A673 (cell line): ENCODE measurements around the gene EVX1. TPM values are rescaled to one million over a fixed set of nuclear protein-coding genes. Genes with fewer than 3 reads are reported as not detected.

Source experiments
- BruUV-seq: library from RNA; stranded (reverse); fragments of 400-500 nt; replicated peaks from 2 replicates; lab custom pipeline; 2021; lab: Mats Ljungman, UMichigan
- CTCF ChIA-PET: fragments of 300-600 bp; sonication (Branson Sonifier 250); formaldehyde crosslinking; loops from one replicate; lab custom pipeline; 2022; ENCODE audit warnings: antibody characterized with exemption; lab: Charles Lee
- POLR2A ChIA-PET: fragments of 300-600 bp; sonication (Branson Sonifier 250); formaldehyde crosslinking; loops from one replicate; lab custom pipeline; 2022; ENCODE audit warnings: antibody characterized with exemption; ENCODE audit not compliant: low non-redundant PET; lab: Charles Lee
- DNase-seq: peaks from one replicate; pipeline ENCODE4 v3.0.0-alpha.2; 2015; ENCODE audit warnings: low spot score
- H3K27ac ChIP-seq: fragments of 200-600 bp; sonication (generic); 2 replicates; pipeline ENCODE4 v1.5.1; 2016; ENCODE audit warnings: mixed run types, low read depth, mild to moderate bottlenecking, mixed read lengths, antibody characterized with exemption, low read length; ENCODE audit not compliant: poor library complexity, severe bottlenecking
- H3K27me3 ChIP-seq: fragments of 200-600 bp; sonication (generic); replicated peaks from 2 replicates; pipeline ENCODE4 v1.6.1; 2017; ENCODE audit warnings: mixed run types, low read depth, mild to moderate bottlenecking, mixed read lengths, antibody characterized with exemption, low read length; ENCODE audit not compliant: insufficient read depth, poor library complexity
- H3K36me3 ChIP-seq: fragments of 200-600 bp; sonication (generic); 2 replicates; pipeline ENCODE4 v1.6.1; 2016; ENCODE audit warnings: mixed run types, mild to moderate bottlenecking, mixed read lengths, antibody characterized with exemption, low read length; ENCODE audit not compliant: insufficient read depth, poor library complexity, severe bottlenecking
- H3K4me1 ChIP-seq: fragments of 200-600 bp; sonication (generic); 2 replicates; pipeline ENCODE4 v1.6.1; 2017; ENCODE audit warnings: mixed run types, mild to moderate bottlenecking, mixed read lengths, antibody characterized with exemption, low read length; ENCODE audit not compliant: insufficient read depth, poor library complexity, severe bottlenecking
- H3K4me3 ChIP-seq: fragments of 200-600 bp; sonication (generic); 2 replicates; pipeline ENCODE4 v1.5.1; 2016; ENCODE audit warnings: low read depth, mixed run types, mild to moderate bottlenecking, mixed read lengths, low read length; ENCODE audit not compliant: poor library complexity, severe bottlenecking
- H3K9me3 ChIP-seq: fragments of 200-600 bp; sonication (generic); 2 replicates; pipeline ENCODE4 v1.6.1; 2016; ENCODE audit warnings: mixed run types, low read depth, mild to moderate bottlenecking, mixed read lengths, antibody characterized with exemption, low read length; ENCODE audit not compliant: poor library complexity, severe bottlenecking
- EZH2 ChIP-seq: fragments of 200-600 bp; sonication (generic); IDR thresholded peaks from 2 replicates; pipeline ENCODE4 v1.6.1; 2017; ENCODE audit warnings: borderline replicate concordance, low read depth, mild to moderate bottlenecking, mixed read lengths, antibody characterized with exemption, low read length; ENCODE audit not compliant: poor library complexity, severe bottlenecking
- intact Hi-C: fragments of 100-400 bp; cut with micrococcal nuclease; formaldehyde crosslinking; loops from one replicate; pipeline ENCODE4 v1.10.0; 2022; ENCODE audit not compliant: unreplicated experiment
- total RNA-seq: library from RNA; stranded (reverse); gene quantifications from 2 replicates; pipeline ENCODE4 v1.2.3, GENCODE V29; 2021
- TF ChIP-seq, protein P1 (sequence below): fragments of 300-800, 200-600 bp; sonication (generic); conservative IDR thresholded peaks from 2 replicates; pipeline ENCODE4 v1.5.1; 2017; ENCODE audit warnings: low read depth, mild to moderate bottlenecking, antibody characterized with exemption, low read length, moderate library complexity, mixed read lengths

Gene EVX1
- total RNA-seq, 1 experiment from 2014 or later: not detected

DNA sequence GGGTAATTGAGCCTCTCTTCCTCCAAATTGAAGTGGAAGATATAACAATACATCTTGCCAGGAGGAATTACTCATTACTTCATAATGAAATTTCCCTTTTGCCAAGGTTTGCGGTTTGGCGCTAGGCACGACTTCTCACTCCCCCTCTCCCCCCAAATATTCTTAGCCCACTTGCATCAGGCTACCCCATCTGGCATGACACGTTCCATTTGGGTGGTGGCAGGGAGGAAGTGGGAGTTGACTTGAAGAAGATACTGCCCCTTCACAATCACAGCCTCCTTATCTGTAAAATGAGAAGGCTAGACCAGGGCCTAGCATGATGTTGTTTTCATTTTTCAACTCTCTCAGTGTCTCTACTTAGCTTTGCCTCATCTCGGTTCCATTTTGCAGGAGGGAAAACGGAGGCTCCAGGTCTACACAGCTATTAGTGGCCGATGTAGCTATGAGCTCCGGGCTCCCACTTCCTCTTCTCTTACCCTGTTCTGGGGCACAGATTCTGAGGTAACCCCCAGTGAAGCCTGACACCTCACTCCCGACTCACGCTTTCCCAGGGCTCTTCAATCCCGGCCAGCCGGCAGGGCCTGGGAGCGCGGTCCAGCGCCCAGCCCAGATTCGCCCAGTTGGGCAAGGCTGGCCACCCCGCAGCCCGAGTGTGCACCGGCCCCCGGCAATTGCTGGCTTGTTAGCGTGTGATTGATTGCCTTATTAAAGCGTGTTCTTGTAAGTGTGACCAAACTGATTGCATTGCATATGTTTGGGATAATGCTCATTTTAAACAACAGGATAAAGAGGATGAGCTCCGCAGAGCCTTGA, 6.5 kb downstream of the EVX1 start:
- TF ChIP-seq, protein P1, sequence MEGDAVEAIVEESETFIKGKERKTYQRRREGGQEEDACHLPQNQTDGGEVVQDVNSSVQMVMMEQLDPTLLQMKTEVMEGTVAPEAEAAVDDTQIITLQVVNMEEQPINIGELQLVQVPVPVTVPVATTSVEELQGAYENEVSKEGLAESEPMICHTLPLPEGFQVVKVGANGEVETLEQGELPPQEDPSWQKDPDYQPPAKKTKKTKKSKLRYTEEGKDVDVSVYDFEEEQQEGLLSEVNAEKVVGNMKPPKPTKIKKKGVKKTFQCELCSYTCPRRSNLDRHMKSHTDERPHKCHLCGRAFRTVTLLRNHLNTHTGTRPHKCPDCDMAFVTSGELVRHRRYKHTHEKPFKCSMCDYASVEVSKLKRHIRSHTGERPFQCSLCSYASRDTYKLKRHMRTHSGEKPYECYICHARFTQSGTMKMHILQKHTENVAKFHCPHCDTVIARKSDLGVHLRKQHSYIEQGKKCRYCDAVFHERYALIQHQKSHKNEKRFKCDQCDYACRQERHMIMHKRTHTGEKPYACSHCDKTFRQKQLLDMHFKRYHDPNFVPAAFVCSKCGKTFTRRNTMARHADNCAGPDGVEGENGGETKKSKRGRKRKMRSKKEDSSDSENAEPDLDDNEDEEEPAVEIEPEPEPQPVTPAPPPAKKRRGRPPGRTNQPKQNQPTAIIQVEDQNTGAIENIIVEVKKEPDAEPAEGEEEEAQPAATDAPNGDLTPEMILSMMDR: no peak
- peak; percentile 28 for TF ChIP-seq EZH2
- ChIA-PET POLR2A (no interaction called here), CTCF (no interaction called here)
- Histone ChIP-seq H3K36me3 (no peaks in the 10 kb centered on the region), H3K4me3 (no peak overlapping the region), H3K9me3 (no peaks in the 10 kb centered on the region), H3K27me3 (peaks cover 98% of the 10 kb centered on the region), H3K4me1 (no peaks in the 10 kb centered on the region), H3K27ac (no peak overlapping the region)
- intact Hi-C loops: no loop called here
- no peak for DNase-seq
- no TSS peak for BruUV-seq

DNA sequence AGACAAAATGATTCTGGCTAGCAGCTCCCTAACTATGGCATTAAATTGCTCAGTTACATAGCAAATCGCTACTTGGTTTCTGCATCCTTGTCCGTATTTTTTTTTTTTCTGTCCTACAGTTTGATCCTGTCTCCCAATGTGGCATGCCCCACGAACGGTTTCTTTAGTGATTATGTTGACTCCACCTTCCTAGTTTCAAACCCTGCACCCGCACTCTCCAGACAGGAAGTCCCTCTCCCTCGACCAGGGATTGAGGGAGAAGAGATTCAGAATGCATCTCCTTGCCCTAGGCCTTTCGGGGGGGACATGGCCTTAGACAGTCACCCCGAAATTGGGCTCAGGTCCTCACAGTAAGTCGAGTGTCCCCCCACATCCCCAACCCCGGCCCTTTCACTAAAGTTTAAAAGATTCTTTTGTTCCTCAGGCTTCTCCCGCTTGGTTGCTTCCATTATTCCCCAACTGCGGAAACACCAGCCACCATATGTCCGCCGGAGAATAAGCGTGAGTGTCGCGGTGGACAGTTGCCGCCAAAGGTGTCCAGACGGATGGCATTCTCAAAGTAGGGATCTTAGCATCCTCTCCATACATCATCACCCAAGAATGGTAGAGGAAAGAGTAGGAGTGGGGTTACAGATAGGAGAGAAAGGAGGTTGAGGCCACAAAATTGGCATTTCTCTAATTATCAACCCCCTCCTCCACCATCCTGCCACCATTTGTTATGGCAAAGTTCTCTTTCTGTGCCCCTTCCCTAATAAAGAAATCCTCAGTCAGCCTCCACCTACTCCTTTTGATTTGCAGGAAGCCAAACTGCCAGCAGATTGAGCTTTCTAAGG, 7.3 kb downstream of the EVX1 start:
- ChIA-PET POLR2A (no interaction called here), CTCF (no interaction called here)
- no TSS peak for BruUV-seq
- no peaks in the 10 kb centered on the region for H3K9me3 ChIP-seq
- no peak overlapping the region for H3K4me3 ChIP-seq
- intact Hi-C loops: no loop called here
- no peaks in the 10 kb centered on the region for H3K36me3 ChIP-seq
- H3K27me3 ChIP-seq: peaks cover 98% of the 10 kb centered on the region
- no peak overlapping the region for H3K27ac ChIP-seq
- peak; percentile 2 for TF ChIP-seq EZH2
- TF ChIP-seq, protein P1: no peak
- no peak for DNase-seq
- H3K4me1 ChIP-seq: no peaks in the 10 kb centered on the region

DNA sequence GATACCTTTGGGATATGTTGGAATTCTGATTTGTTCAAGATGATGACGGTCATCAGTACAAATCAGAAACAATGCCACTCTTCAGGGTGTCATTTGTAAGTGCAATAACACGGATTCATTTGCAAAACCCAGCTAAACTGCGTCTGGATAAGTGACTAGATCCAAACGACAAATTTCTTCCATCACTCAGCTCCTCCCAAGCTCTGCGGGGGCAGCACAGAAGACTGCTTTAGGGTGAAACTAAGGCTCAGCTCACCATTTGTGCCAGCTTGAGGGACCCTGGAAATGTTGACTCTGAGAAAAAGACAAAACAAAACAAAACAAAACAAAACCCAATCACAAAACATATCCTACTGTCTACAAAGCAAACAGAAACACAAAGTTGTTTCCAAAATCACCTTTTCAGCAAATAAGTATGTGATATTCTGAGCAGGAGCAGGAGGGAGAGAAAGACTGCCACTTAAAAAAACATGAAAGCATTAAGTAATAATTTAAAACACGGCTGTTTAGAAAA, 8.0 kb downstream of the EVX1 start:
- POLR2A ChIA-PET: no interaction called here
- H3K4me3 ChIP-seq: no peak overlapping the region
- CTCF ChIA-PET: no interaction called here
- H3K36me3 ChIP-seq: no peaks in the 10 kb centered on the region
- no peaks in the 10 kb centered on the region for H3K4me1 ChIP-seq
- peaks cover 94% of the 10 kb centered on the region for H3K27me3 ChIP-seq
- DNase-seq: no peak
- no peaks in the 10 kb centered on the region for H3K9me3 ChIP-seq
- intact Hi-C loops: no loop called here
- no peak overlapping the region for H3K27ac ChIP-seq
- TF ChIP-seq, protein P1: no peak
- no peak for TF ChIP-seq EZH2
- no TSS peak for BruUV-seq
